NCI-H774 (cell line): Measurements from ENCODE around the gene ZNF689.
"Not testable (repeated sequence)": the region's sequence is repeated elsewhere in the genome, so short reads cannot be mapped to it uniquely, and the experiment has no call there.

ENCODE experiments used
- DNase-seq: peaks from one replicate; lab custom pipeline; 2025; lab: John Stamatoyannopoulos, UW

The ZNF689 gene

DNA sequence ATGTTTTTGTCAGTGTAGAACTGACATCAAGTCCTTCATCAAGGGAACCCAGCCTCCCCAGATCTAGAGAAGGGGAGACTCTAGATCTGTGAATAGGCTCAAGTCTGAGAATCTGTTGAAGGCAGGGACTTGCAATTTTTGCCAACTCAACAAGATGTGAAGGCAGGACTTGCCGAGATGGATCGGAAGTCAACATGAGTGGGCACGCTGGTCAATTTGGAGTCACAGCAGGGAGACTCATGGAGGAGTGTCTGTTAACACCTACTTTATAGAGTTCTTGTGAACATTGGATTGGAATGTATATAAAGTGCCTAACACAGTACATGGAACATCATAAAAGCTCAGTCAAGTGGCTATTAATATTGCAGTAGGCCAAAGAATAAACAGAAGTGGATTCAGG, 10.0 kb downstream of the ZNF689 start:
- peak; percentile 21 for DNase-seq

DNA sequence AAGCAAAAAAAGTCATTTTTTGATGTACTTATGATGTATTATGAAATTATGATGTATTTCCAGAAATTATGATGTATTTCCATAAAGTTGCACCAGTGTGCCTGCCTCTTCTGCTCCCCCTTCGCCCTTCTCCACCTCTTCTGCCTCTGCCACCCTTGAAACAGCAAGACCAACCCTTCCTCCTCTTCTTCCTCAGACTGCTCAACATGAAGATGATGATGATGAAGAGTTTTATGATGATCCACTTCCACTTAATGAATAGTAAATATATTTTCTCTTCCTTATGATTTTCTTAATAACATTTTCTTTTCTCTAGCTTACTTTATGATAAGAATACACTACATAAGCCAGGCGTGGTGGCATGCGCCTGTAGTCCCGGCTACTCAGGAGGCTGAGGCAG, 17.3 kb downstream of the ZNF689 start:
- DNase-seq, result no peak

DNA sequence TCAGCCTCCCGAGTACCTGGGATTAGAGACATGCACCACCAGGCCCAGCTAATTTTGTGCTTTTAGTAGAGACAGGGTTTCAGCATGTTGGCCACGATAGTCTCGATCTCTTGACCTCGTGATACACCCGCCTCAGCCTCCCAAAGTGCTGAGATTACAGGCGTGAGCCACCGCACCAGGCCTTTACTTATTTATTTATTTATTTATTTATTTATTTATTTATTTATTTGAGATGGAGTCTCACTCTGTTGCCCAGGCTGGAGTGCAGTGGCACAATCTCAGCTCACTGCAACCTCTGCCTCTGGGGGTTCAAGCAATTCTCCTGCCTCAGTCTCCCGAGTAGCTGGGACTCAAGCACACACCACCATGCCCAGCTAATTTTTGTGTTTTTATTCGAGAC, 19.3 kb downstream of the ZNF689 start:
- not testable (repeated sequence) for DNase-seq

DNA sequence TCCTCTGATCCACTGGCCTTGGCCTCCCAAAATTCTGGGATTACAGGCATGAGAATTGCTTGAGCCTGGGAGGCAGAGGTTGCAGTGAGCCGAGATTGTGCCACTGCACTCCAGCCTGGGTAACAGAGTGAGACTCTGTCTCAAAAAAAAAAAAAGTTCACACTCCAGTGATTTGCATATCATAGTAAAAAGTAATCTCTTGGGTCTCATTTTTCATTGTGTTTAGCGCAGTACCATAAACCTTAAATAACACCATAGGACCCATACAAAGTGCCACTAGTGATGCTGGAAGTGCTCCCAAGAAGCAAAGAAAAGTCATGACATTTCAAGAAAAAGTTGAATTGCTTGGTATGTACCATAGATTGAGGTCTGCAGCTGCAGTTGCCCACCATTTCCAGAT, 20.6 kb downstream of the ZNF689 start:
- not testable (repeated sequence) for DNase-seq

DNA sequence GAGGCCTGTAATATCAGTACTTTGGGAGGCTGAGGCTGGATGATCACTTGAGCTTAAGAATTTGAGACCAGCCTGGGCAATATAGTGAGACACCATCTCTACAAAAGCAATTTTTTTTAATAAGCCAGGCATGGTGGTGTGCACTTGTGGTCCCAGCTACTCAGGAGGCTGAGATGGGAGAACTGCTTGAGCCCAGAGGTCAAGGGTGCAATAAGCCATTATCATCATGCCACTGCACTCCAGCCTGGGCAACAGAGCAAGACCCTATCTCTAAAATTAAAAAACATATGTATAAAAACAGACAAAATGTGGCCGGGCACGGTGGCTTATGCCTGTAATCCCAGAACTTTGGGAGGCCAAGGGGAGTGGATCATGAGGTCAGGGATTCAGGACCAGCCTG, 21.5 kb downstream of the ZNF689 start:
- no peak for DNase-seq

DNA sequence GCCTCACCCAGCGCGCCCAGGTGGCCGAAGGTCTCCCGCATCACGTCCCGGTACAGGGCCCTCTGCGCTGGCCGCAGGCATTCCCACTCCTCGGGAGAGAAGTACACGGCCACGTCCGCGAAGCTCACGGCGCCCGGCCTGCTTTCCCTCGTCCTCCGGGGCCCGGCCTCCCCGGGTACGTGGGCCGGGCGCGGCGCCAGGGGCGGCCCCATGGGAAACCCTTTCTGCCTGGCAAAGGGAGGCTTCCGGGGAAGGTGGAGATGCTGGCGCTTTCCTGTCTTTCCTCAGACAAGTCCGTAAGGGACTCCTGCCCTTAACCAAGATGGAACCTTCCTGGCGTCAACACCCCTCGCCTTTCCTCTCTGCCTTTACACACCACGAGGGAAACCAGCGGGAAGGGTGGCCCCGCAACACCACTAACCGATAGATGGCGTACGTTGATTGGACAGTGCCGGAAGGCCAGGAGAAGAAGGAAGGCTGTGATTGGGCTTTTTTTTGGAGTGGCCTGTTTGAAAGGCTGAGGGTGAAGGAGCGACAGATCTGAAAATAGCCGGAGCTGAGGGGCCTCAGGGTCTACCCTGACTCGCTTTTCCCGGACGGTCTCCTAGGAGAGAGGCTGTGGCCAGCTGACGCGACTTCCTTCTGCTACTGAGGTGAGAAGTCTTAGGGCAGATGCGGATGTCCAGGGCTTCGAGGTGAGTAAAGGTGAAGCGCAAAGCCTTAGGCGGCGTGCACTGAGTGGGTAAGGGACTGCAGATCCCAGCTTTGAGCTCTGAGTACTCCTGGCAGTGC, 24.6 kb downstream of the ZNF689 start, which contains the start of gene ZNF785:
Gene ZNF785 (minus strand): TSS at position 298 of the 792 bp plus-strand sequence. CDS start 86 bp downstream, at position 212.
- DNase-seq, result peak; percentile 96

DNA sequence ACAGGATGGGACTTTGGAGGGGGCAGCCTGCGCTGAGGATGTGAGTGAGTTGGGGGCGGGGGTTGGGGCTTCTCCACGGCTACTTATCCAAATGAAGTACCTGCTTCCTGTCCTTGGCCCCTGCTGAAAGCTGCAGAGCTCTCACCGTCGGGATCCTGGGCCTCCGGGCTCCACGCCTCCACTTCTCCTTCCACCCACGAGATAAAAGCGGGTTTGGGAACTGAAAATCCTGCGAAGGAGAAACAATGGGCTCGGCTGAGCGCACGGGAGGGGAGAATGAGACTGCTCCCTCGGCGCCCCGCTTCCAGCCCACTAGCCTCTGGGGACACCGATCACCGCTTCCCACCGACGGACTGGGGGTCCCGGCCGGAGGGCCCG, 25.2 kb downstream of the ZNF689 start:
- DNase-seq, result no peak

DNA sequence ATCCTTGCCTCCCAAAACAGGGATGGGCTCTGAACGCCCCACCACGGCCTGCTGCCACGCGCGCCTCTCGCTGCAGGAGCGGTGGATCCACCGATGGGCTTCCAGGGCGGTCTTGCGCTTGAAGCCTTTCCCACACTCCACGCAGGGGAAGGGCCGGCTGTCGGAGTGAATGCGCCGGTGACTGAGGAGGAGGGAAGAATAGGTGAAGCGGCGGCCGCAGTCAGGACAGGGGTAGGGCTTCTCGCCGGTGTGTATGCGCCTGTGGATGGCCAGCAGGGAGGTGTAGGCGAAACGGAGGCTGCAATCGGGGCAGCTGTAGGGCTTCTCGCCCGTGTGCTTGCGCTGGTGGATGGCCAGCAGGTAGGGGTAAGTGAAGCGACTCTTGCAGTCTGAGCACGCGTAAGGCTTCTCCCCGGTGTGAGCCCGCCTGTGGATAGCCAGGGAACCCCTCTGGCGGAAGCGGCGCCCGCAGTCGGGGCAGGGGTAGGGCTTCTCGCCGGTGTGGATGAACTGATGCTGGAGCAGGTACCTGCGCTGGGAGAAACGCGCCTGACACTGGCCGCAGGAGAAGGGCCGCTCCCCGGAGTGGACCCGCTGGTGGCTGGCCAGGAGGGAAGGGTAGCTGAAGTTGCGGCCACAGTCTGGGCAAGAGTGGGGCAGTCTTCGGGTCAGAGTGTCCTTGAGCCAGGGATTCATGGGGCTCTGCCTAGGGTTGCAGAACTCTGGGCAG, 27.4 kb downstream of the ZNF689 start:
- no peak for DNase-seq

DNA sequence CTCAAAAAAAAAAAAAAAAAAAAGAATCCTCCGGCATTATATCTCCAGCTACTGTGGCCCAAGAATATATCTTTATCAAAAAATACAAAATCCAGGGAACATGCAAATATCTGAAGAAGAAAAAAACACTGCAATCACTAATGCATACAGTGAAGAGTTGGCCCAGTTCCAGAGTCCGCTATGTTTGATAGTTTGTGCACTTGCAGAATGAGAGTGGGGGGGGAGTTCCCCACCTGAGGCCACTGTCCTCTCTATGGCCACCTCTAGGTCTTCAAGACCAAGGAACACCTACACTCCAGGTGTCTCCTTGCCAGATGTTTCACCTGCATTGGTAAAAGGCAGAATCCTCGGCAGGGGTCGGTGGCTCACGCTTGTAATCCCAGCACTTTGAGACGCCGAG, 28.7 kb downstream of the ZNF689 start:
- DNase-seq, result no peak

DNA sequence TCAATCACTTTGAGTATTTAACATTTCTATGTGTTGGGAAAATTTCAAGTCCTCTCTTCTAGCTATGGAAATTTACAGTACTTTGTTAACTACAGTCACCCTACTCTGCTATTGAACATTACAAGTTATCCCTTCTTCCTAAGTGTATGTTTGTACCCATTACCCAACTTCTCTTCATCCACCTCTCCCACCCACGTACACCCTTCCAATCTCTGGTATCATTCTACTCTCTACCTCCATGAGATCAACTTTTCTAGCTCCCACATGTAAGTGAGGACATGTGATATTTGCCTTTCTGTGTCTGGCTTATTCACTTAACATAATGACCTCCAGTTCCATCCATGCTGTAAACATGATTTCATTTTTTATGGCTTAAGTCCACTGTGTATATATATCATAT, 35.5 kb downstream of the ZNF689 start:
- DNase-seq, result no peak

DNA sequence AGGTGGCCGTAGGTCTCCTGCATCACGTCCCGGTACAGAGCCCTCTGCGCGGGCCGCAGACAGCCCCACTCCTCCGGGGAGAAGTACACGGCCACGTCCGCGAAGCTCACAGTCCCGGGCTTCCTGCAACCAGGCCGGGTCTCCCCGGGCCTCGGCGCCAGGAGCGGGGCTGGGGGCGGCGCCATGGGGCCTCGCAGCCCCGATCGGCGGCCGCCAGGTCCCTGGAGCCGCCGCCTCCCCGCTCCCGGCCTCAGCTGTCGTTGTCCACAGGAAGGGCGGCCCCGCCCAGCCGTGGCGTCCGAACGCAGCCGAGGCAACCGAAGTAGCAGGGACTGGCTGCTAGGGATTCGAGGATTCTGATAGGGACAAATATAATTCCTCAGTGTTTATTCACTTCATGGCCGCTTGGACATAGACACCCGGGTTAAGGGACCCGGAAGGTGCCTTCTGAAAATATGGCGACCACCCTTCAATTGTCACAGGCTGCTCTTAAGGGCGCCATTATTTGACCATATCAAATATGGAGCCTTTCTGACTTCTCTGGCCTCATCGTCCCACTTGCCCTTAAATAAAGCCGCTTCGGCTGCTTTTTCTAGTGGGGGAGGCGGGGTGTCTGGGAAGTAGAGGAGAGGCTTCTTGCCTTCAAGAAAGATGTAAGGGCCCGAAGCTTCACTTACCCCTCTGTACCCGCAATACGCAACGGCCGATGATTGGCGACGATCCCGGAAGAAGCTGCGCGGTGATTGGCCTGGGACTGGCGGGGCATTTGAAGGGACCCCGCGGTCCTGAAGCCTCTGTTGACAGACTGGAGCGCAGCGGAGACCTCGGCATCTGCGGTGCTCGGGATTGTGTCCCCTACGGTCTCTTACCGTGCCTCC, 38.5 kb downstream of the ZNF689 start, which contains the start of gene ZNF688:
Gene ZNF688 (minus strand): TSS at position 270 of the 878 bp plus-strand sequence. CDS start 85 bp downstream, at position 185.
- DNase-seq, result peak; percentile 83

DNA sequence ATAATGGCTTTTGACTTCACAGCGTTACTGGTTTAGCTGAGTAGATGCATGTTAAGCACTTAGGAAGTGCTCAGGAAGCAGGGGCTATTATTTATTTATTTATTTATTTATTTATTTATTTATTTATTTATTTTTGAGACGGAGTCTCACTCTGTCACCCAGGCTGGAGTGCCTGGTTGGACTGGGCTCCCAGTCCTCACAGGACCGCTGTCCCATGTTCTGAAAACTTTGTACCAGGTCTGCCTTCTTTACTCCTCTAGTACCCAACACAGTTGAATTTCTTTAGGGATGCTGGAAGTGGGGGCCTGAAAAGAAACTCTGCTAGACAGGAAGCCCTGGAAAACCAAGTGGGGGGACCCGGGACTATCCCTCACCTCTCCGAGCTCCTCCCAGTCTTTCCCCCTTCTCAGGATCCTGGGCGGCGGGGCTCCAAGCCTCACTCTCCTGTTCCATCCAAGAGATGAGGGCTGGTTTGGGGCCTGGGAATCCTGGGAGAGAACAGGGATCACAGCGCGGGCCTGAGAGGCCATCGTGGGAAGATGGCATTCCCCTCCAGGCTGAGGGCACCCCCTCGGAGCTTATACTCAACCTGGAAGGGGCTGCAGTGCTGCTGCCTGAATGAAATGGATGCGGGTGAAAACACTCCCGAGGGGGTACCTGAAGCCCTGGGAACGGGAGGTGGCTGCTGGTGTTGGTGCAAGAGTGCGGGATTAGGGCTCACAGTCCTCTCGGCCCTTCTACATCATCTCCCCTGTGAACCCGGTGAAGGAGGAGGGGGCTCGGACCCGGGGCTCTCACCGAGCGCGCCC, 39.3 kb downstream of the ZNF689 start:
- no peak for DNase-seq

DNA sequence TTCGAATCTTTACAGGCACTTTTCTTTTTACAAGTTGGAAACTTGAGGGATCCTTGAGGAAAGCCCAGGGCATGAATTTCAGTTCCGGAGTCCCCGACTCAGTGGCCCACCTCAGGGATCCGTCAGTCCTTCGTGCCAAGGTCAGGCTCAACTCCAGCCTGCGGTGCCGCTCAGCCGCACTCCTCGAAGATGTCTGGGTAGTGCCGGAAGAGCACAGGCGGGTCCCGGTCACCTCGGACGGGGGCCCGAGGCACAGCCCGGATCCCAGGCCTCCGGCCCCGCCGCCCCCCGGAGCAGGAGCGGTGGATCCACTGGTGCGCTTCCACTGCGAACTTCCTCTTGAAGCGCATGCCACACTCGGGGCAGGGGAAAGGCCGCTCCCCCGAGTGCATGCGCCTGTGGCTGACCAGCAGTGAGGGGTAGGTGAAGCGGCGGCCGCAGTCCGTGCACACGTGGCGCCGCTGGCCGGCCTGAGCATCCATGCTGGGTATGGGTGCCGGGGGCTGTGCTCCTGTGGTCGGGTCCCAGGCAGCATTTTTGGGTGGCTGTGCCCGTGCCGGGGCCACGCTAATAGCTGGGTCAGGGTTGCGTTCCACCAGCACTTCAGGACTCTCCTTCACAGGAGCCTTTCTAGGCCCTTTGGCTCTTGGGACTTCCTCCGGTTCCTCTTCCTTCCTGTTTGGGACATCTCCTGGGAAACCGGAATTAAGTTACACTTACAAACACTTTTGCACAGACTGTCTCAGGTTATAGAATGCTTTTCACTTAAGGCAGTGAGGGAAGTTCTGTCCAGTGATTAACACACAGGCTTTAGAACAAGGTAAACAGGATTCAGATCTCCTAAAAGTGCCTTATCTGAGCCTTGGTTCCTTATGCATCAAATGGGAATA, 40.2 kb downstream of the ZNF689 start:
- DNase-seq, result no peak

DNA sequence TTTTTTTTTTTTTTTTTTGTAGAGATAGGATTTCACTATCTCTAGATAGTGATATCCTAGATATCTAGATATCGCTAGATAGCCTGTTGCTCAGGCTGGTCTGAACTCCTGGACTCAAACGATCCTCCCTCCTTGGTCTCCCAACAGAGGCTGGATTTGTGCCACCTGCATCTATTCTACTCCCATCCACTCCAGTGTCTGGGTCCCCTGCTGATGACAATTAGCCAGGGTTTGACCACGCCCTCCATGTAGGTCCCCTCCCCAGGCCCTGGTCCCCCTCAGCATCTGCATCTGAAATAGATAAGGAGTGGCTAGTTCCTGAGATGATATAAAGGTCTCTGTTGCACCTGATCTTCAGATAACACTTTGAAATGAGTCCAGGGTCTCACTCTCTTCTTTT, 40.9 kb downstream of the ZNF689 start:
- no peak for DNase-seq

DNA sequence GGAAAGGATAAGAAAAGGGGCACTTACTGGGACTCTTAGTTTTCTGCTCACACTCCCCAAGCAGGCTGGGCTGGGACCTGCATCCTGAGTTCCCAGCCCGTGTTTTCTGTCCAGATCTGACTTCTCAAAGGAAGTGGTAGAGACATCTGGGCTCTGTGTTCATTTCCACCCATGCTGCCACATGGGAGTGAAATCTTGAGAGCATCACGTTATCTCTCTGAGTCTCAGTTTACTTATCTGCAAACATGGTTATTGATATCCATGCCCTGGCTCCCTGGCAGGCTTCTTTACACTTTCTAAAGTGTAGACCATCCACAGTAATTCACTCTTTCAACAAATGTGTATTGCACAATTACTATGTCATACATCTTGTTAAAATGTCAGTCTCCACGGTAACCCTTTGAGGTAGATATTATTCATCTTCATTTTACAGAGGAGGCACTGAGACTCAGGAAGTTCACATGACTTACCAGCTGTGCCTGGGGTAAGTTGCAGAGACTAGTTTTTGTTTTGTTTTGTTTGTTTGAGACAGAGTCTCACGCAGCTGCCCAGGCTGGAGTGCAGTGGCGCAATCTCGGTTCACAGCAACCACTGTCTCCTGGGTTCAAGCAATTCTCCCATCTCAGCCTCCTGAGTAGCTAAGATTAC, 42.1 kb downstream of the ZNF689 start:
- no peak for DNase-seq

DNA sequence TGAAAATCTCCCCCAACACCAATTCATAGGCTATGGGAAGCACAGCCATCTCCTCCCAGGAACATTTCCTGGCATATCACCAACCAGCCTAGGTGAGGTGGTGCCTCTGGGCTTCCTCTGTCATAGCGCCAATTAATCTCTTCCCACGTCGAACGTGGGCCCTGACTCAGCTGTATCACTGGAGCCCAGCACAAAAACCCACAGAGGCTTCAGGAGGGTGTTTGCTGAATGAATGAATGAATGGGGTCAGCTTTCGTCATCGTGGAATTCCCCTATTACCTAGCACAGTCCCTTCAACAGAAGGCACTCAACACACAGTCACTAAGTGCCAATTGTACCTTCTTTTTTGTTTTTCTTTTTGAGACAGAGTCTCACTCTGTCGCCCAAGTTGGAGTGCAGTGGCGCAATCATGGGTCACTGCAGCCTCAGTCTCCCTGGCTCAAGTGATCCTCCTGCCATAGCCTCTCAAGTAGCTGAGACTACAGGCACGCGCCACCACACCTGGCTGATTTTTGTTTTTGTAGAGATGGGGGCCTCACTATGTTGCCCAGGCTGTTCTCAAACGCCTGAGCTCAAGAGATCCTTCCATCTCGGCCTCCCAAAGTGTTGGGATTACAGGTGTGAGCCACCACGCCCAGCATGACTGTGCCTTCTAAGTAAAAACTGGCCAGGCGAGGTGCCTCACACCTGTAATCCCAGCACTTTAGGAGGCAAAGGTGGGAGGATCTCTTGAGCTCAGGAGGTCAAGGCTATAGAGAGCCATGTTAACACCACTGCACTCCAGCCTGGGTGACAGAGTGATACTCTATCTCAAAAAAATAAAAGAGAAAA, 42.8 kb downstream of the ZNF689 start:
- DNase-seq, result no peak

DNA sequence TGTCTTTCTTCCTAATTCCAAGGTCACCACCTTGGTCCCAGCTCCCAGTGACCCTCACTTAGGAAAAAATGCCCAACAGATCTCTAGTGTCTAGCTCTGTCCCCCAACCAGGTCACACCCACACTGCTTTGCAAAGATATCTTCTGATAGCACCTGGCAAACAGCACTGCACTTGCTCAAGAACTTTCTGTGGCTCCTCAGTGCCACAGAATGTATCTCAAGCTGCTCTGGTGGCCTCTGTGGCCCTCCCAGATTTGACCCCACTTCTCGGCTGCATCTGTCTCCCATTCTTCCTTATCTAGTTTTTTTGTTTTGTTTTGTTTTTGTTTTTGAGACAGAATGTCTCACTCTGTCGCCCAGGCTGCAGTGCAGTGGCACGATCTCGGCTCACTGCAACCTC, 43.7 kb downstream of the ZNF689 start:
- no peak for DNase-seq

DNA sequence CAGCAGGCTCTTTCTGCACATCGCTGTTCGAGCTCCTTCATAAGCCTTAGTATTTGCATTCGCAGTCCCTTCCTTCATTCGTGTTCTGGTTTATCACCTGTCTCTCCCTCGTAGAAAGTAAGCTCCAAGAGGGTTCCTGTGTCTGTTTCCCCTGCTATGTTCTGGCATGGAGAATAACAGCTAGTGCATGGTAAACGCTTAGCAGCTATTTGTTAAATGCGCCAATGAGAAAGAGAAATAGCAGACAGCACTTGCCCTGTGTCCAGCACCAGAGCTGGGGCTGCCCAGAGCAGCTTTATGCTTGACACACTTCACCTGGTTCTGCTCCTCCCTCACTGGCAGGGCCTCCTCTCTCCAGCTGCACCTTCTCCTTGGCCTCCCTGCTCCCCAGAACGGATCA, 44.2 kb downstream of the ZNF689 start:
- no peak for DNase-seq

DNA sequence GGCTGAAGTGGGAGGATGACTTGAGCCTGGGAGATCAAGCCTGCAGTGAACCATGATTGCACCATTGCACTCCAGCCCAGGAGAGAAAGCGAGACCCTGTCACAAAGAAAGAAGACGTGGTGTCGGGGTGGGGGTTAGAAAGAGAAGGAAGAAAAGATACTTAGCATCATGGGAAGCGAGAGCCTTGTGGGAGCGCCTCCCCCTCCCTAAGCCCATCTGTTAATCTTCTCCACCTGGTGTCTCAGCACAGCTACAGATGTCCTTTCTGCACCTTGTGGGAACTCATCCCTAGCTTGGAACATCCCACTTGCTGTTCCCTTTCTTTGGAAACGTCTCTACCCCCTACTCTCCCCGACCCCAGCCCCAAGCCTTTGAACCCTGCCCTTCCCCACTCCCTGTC, 44.7 kb downstream of the ZNF689 start:
- DNase-seq, result no peak
